Measurements from ENCODE around the gene IMPDH1.

IMPDH1 gene

GRCh38 chr7:128385988-128386925 is 23.5 kb downstream of the IMPDH1 start:
- DNase-seq: no peak

DNA sequence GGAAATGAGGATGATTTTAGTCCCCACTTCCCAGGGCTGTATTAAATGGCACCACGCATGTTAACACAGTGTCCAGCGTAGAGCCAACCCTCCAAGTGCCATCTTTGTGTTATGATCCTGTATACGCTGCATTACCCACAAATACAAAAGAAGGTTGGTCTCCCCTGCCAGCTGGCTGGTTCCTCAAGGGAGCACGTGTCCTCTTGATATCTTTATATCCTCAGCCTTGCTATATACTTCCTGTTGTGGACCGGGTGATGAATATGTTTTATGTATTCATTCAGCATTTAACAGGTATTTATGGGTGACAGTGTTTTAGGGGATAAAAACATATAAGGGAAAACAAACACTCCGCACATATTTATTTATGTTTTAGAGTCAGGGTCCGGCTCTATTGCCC is 25.1 kb downstream of the IMPDH1 start:
- DNase-seq: no peak

- no peak for DNase-seq
Observed at GRCh38 chr7:128383776-128384175, 26.0 kb downstream of the IMPDH1 start.

DNA sequence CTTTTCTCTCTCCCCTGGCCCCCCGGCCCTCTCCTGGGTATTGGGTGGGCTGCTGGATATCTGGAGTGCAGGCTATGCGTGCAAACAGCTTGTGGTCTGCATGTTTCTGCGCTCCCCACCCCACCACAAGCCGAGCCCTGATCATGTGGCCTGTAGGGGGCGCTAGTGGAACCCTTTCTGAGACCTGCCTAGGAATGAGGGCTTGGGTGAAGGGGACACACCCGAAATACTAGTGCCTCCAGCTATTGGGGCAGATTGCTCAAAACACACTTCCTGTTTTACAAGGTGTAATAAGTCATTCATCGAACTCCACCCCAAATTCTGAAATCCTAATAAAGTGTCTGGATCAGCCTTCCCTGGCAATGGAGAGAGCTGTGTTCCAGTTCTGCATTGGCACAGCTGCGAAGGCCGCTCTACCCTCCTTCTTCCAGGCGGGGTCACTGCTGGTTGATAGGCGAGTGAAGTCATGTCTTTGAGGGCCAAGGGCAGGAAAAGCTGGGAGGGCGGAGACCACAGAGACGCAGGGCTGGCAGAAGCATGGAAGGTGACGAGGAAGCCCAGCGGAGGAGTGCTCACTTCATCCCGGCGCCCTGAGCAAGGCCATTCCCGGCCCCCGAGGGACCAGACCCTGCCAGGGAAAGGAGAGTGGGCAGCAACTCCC is 28.5 kb downstream of the IMPDH1 start:
- no peak for DNase-seq

GRCh38 chr7:128380483-128381106 is 29.2 kb downstream of the IMPDH1 start:
- no peak for DNase-seq

- no peak for DNase-seq
Observed at GRCh38 chr7:128379900-128380479, 29.8 kb downstream of the IMPDH1 start.

- no peak for DNase-seq
Observed at GRCh38 chr7:128378637-128379036, 31.1 kb downstream of the IMPDH1 start.

DNA sequence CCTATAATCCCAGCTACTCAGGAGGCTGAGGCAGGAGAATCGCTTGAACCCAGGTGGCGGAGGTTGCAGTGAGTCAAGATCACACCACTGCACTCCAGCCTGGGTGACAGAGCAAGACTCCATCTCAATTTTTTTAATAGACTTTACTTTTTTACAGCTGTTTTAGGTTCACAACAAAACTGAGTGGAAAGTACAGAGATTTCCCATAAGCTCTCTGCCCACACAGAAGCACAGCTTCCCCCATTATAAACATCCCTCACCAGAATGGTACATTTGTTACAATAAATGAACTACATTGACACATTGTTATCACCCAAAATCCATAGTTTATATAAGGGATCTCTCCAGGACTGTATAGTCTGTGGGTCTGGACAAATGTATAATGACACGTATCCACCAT is 33.7 kb downstream of the IMPDH1 start:
- no peak for DNase-seq

DNA sequence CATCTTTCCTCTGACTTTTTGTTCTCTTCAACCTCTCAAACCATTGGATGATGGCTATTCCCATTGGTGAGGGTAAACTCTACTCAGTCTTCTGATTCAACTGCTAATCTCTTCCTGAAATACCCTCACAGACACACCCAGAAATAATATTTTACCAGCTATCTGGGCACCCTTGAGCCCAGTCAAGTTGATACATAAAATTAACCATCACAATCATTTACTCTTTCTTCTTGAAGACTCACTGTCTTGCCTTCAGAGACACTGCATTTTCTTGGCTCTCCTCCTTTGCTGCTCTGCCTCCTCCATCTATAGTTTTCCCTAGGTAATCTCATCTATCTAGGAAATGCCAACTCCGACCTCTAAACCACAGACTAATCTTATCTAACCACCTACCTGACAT is 35.7 kb downstream of the IMPDH1 start:
- DNase-seq: no peak

- DNase-seq: no peak
Observed at GRCh38 chr7:128373606-128374005, 36.2 kb downstream of the IMPDH1 start.

DNA sequence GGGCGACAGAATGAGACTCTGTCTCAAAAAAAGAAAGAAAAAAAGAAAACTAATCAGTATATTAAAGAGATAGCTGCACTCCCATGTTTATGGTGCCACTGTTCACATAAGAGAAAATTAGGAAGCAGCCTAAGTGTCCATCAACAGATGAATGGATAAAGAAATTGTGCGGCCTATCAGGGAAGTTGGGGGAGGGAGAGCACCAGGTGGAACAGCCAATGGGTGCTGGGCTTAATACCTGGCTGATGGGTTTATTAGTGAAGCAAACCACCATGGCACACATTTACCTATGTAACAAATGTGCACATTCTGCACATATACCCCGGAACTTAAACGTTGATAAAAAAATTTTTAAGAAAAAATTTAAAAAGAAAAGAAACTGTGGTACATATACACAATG is 39.3 kb downstream of the IMPDH1 start:
- no peak for DNase-seq

DNA sequence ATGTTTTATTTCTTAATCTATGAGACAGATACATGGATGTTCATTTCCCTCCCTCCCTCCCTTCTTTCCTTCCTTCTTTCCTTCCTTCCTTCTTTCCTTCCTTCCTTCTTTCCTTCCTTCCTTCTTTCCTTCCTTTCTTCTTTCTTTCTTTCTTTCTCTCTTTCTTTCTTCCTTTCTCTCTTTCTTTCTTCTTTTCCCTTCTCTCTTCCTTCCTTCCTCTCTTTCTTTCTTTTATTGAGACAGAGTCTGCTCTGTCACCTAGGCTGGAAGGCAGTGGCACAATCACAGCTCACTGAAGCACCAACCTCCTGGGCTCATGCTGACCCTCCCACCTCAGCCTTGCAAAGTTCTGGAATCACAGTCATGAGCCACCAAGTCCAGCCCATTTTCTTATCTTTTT is 42.8 kb downstream of the IMPDH1 start:
- DNase-seq: no peak

GRCh38 chr7:128366300-128366699 is 43.5 kb downstream of the IMPDH1 start:
- DNase-seq: no peak

DNA sequence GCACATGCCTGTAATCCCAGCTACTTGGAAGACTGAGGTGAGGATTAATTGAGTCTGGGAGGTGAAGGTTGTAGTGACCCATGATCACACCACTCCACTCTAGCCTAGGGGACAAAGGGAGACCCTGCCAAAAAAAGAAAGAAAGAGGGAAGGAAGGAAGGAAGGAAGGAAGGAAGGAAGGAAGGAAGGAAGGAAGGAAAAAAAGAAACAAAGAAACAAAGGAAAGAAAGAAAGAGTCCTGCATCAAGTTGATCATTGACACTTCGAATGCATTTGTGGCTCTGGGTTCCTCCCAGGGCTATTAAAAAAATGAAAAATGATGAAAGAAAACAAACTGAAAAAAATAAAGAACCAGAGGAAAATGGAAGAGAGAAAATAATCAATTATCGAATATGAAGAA is 44.4 kb downstream of the IMPDH1 start:
- no peak for DNase-seq

GRCh38 chr7:128364166-128364870 is 45.5 kb downstream of the IMPDH1 start:
- no peak for DNase-seq

- no peak for DNase-seq
Observed at GRCh38 chr7:128363261-128363721, 46.5 kb downstream of the IMPDH1 start.

DNA sequence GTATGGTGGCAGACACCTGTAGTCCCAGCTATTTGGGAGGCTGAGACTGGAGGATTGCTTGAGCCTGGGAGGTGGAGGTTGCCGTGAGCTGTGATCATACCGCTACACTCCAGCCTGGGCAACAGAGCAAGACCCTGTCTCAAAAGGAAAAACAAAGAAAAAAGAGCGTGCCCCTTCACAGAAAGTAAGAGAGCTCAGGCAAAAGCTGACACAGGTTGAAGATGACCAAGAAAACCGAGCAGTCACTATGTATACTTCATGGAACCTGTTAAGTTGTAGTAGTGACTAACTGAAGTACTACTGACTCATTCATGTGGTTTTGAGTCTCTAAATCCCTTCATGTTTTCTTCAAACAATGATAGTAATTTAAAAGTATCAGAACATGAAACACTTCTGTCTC is 47.1 kb downstream of the IMPDH1 start:
- no peak for DNase-seq

DNA sequence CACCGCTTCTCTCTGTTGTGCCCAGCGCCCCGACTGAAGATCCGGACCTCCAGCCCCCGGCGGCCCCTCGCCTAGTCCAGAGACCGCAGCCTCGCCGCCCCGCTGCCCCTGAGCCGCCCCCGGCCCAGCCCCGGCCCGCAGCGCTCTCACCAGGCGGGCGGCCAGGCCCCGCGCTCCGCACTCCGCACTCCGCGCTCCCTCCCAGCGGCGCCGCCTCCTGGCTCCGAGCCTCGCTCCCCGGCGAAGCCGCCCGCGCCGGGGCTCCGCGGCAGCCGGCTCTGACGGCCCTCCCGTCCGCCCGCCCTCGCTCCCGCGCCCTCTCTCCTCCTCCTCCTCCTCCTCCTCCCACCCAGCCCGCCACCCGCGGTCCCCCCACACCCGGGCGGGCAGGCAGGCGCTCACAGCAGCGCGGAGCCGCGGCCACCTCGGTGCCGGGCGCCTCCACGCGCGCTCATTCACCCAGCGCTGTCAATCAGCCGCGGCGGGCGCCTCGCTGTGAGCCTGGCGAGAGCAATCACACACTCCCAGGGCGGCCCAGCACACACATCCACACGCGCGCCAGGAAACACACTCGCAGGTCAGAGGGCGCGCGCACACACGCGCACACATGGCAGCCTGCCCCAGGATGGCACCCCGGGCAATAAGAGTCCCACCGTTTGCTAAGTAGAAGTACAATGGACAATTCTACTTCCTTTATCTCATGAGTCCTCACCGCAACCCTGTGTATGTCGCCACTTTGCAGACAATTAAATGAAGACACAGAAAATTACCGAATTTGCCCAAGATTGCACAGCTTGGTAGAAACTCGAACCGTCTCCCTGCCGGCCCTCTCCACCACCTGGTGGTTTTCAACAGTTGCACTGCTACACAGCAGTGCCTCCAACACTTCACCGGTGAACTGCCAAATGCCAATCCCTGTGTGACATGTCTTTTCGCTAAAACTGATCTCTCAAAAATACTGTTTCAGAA is 48.1 kb downstream of the IMPDH1 start, which contains the start of gene PRRT4:
TSS of gene PRRT4 (minus strand) at position 280 of the 969 bp plus-strand sequence.
- no peak for DNase-seq

DNA sequence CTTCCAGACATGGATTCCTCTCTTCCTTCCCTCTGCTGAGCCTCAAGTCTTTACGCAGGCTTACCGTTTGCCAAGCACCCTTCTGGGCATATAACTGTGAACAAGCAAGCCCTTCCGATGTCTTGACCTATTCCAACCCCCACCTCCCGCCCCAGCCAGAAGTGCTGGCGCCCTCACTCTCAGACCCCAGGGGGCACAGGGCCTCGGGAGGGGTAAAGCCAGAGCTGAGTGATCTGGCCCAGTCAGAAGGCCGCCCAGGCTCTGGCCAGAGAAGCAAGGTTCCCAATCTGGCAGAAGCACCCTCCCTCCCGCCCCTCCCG is 49.5 kb downstream of the IMPDH1 start:
- no peak for DNase-seq

- DNase-seq: no peak
Observed at GRCh38 chr7:128359939-128360338, 49.8 kb downstream of the IMPDH1 start.

DNA sequence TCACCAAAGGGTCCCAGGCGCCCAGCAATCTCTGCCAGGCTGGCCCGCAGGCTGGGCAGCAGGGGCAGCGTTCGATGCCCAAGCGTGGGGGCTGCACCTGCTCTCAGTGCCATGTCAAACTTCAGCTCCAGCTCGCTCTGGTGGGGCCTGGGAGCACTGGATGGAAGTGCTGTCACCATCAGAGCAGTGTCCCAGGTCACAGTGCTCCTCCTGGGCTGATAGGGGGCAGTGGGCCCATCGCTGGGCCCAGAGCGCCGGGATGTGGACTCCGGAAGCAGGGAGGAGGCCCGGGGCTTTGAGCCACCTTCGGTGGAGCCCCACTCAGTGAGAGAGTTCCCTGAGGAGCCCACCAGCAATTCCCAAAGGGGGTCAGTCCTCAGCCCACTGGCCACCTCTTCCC is 50.4 kb downstream of the IMPDH1 start:
- no peak for DNase-seq

DNA sequence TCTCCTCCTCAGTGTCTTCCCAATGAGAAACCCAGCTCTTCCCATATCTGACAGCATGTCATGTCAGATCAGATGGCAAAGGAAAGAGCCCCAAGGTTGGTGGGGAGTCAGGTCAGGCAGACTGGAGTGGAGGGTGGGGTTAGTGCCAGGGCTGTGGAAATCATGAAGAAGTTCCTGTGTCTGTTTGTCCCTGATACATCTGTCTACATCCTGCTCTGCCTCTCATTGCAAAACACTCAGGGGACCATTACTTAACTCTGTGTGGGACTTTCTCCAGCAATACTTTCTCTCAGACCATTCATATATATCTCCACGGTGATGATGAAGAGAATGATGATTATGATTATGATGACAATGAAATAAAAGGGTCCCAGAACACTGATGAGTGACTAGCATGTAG is 51.5 kb downstream of the IMPDH1 start:
- no peak for DNase-seq
